GM12865 (cell line): Measurements from ENCODE around the gene DTNBP1.

Source experiments
- DNase-seq: peaks from one replicate; pipeline ENCODE4 v3.0.0; 2010; ENCODE audit warnings: low read depth
- H3K4me3 ChIP-seq: 2 replicates; pipeline ENCODE4 v1.5.1; 2011; ENCODE audit warnings: mild to moderate bottlenecking, low read depth, low read length, control low read depth
- CTCF ChIP-seq: IDR thresholded peaks from 2 replicates; pipeline ENCODE4 v1.5.1; 2011; ENCODE audit warnings: low read length, control low read depth, low read depth, inconsistent platforms; ENCODE audit not compliant: insufficient read depth; ENCODE audit errors: missing control alignments

Gene DTNBP1

DNA sequence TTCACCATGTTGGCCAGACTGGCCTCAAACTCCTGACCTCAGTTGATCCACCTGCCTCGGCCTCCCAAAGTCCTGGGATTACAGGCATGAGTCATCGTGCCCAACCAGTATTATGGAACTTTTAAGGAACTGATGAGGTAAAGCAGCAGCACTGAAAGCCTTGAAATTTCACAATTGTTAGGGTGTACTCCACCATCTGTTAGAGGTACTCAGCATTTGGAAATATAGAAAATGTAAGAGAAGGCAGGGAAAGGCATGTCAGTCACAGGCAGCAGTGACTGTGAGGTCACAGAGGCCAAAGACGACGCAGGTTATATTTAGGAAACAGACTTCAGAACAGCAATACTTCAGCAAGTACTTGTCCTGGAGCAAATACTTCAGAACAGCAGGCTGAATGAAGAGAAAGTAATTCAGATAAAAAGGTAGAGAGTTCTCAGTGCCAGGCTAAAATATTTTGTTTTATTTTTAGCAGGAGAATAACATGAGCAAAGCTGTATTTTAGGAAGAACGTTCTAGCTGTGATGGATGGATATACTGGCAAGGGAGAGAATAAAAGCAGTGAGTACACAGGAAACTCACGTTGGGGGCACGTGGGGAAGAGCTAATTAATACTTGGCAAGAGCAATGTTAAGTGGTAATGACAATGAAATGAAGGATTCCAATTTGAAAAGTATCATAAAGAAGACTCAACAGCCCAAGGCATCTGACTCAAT, 67.2 kb downstream of the DTNBP1 start:
- H3K4me3 ChIP-seq: no peak overlapping the region
- TF ChIP-seq CTCF: no peak
- DNase-seq: no peak

GRCh38 chr6:15594512-15595259, 68.1 kb downstream of the DTNBP1 start:
- no peak overlapping the region for H3K4me3 ChIP-seq
- no peak for DNase-seq
- no peak for TF ChIP-seq CTCF

GRCh38 chr6:15593798-15594197, 69.0 kb downstream of the DTNBP1 start:
- TF ChIP-seq CTCF: no peak
- no peak for DNase-seq
- no peak overlapping the region for H3K4me3 ChIP-seq

DNA sequence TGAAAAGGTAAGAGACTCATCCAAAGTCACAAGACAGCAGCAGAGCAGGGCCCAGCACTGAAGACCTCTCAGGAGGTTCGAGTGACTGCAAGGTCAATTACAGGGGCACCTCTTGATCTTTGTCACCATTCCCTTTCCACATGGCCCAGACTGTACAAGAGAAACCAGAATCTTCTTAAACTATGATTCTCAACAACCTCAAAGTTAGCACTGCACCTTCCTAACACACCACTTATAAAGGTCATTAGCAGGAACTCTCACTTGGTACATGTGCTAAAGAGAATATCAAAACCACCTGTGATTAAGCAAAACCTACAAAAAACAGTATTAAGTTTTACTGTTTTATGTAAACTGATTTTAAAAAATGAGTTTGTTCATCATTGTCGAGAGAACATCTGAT, 70.2 kb downstream of the DTNBP1 start:
- DNase-seq: no peak
- H3K4me3 ChIP-seq: no peak overlapping the region
- TF ChIP-seq CTCF: no peak

DNA sequence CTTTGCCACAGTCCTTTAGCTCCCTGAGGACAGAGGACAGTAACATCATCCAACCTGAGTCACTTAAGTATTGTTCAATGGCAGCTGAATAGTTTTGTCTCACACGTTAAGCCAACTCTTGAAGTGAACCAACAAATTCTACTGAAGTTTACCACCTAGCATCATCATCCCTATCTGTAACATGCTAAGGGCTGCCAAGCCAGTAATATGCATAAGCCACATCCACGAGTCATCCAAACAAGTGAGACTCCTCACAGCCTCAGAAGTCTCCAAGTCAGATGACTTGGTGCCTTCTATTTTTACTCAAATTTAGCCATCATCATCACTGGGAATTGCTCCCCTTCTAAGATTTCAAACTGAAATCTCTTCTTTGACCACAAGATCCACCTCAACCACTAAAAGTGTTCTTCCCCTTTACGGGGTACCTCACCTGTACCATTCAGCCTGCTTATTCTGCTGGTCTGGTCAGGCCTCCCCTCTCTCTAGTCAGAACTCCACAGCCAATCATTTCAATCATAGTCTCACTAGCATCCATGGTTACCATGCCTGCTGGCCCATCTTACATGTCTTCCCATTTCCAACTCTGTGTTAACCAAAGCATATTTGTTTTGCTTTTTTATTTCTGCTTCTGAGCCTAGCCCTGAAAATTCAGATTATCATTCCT, 73.7 kb downstream of the DTNBP1 start:
- TF ChIP-seq CTCF: no peak
- no peak for DNase-seq
- H3K4me3 ChIP-seq: no peak overlapping the region

DNA sequence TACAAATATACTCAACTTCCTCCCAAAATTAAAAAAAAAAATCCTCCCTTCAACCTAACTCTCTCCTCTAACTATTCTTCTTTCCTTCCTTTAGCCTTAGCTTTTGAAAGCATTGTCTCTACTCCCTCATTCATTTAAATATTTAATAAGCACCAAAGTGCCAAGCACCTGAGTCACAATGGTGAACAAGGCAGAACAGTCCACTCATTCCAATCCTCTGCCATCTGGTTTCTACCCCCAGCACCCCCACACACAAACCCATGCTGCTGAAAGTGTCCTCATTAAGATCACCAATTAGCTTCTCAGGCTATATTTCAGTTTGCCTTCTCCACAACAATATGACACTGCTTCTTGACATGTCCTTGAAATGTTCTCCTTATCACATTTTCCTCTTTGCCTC, 76.3 kb downstream of the DTNBP1 start:
- TF ChIP-seq CTCF: no peak
- DNase-seq: no peak
- H3K4me3 ChIP-seq: no peak overlapping the region

- TF ChIP-seq CTCF: no peak
- H3K4me3 ChIP-seq: no peak overlapping the region
- DNase-seq: no peak
Observed at GRCh38 chr6:15585760-15586214, 77.0 kb downstream of the DTNBP1 start.
